Stimulated activated naive CD8-positive, alpha-beta T cell treated with anti-CD3 and anti-CD28 coated beads, Interleukin-15, amount 100 ng/mL, for 72 hours (primary cell): ENCODE data around the gene ZNF76.

ENCODE experiments used
- ATAC-seq: fragments of 150-1000 bp; cut with Tn5 transposase; 2 replicates; pipeline ENCODE4 v1.10.0; 2021; ENCODE audit warnings: mild to moderate bottlenecking, moderate library complexity
- DNase-seq, 2 donors: peaks; one replicate each; pipeline ENCODE4 v3.0.0; 2021 to 2022
- H3K27ac Mint-ChIP-seq, 2 donors: one replicate each; pipeline ENCODE4 v1.8.0; 2022; ENCODE audit warnings: mild to moderate bottlenecking in 2 of 2, mixed read lengths in 2 of 2, moderate library complexity in 2 of 2
- H3K27me3 Mint-ChIP-seq: one replicate; pipeline ENCODE4 v1.8.0; 2022; ENCODE audit warnings: mixed read lengths
- H3K4me1 Mint-ChIP-seq: one replicate; pipeline ENCODE4 v1.8.0; 2022; ENCODE audit warnings: mild to moderate bottlenecking, mixed read lengths
- H3K4me3 Mint-ChIP-seq, 2 donors: one replicate each; pipeline ENCODE4 v1.8.0; 2022; ENCODE audit warnings: mild to moderate bottlenecking in 2 of 2, mixed read lengths in 2 of 2, moderate library complexity in 1 of 2
- H3K9me3 Mint-ChIP-seq, 2 donors: one replicate each; pipeline ENCODE4 v1.8.0; 2022; ENCODE audit warnings: mixed read lengths in 2 of 2

The ZNF76 gene

DNA sequence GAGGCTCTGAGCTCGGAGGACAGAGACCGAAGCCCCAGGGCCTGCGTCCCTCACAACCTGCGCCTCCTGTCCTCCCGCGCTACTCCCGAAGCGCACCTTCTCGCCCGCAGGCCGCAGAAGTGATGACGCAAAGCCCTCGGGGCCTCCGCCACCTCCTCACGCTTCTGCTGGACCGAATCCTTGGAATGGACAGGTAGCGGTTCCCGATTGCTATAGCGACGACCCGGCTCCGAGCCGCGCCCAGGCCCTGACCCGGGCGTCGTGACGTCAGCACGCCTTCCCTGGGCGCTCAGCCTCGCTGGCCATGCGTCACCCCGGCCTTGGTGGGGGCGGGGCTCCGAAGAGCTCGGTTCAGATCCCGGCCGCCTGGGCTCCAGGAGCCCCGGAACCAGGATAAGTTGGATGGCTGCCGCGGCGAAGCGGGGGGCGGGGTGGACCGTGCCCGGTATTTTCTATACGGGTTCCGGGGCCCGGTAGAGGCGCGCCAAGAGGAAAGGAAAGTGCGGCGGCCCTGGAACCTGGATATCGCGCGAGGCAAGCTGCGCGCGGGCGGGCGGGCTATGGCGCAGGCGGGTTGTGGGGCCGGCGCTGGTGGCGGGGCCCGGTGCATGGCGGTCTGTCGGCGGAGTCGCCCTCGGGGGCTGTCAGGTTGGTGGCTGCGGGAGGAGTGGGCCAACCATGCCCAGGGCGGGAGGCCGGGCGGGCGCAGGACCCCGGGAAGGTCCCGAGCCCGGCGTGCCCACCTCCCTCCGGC lies at the start of gene ZNF76:
ZNF76 (plus strand) TSS at position 542 of the 754 bp plus-strand sequence. CDS start 21,417 bp downstream, outside the sequence.
- H3K4me1 Mint-ChIP-seq: peaks cover 53% of the 10 kb centered on the region
- H3K27me3 Mint-ChIP-seq: no peaks in the 10 kb centered on the region
- H3K27ac Mint-ChIP-seq: peak within 1 kb of the TSS; percentile 96
- H3K9me3 Mint-ChIP-seq: no peaks in the 10 kb centered on the region
- peak within 1 kb of the TSS; percentile 96 to 99 for H3K4me3 Mint-ChIP-seq
- DNase-seq: peak; percentile 93 to 94
- peak; percentile 93 for ATAC-seq

DNA sequence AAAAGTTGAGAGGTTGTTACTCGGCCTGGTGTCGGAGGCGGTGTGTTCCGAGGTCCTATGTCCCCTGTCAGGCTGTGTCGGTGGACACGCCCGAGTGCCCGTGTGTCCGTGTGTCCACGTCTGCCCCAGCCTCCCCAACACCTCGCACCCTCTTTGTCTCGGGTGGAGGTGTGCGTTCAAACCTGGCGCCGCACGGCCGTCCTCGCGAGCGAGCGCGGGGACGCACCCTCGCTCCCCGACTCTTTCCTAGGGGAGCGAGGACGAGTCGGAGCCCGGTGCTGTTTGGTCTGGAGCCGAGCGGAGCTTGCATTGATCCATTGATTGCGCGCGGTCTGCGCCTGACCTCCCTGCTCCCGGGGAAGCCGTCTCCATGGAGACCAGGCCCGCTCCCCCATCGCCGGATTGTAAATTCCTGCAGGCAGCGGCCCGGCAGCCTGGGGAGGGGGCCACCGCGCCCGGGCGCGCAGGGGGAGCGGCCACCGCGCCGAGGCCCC lies 46.2 kb upstream of the ZNF76 start:
- Mint-ChIP-seq H3K27ac (no peak overlapping the region), H3K4me3 (peak overlapping the region; percentile 71 to 73), H3K27me3 (peaks cover 93% of the 10 kb centered on the region), H3K9me3 (no peaks in the 10 kb centered on the region), H3K4me1 (peaks cover 7% of the 10 kb centered on the region)
- ATAC-seq (no peak), DNase-seq (no peak)

DNA sequence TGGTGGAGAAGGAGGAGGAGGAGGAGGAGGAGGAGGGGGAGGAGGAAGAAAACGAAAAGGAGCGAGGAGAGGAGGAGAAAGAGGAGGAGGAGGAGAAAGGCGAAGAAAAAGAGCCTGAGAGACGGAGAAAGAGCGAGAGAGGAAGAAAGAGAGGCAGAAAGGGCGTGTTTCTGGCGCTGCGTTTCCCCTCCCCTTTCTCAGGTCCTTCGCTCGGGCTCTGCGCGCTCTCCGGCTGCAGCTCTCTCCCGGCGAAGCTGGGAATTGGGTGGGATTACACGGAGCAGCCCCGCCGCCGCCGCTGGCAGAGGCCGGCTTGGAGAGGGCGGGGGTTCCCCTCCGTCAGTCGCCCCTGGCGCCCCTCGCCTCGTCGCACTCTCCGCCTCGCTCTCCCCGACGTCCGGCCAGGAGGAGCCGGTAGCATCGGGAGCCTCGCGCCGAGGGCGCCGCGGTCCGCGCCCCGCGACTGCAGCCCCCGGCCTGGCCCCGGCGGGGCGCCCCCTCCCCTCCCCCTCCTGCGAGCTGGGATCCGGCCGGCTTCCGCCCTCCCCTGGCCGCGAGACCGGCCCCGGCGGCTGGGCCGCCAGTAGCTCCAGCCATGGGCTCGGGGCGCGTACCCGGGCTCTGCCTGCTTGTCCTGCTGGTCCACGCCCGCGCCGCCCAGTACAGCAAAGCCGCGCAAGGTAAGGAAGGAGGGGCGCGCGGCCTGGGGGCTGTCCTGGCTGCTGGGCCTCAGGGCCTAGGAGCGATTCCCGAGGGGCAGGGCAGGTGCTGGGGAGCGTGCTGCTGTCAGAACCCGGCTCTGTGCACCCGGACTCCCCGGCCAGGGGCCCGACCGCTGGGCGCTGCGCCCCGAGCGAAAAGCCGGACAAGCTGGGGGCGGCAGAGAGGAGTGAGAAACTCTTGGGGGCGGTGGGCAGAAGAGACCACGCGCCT lies 45.4 kb upstream of the ZNF76 start, which contains the start of gene SCUBE3:
SCUBE3 (plus strand) TSS at position 133 of the 933 bp plus-strand sequence; CDS start at position 596, 463 bp downstream.
- Mint-ChIP-seq H3K27me3 (peaks cover 93% of the 10 kb centered on the region), H3K9me3 (no peaks in the 10 kb centered on the region), H3K27ac (no peak within 1 kb of the TSS), H3K4me3 (peak within 1 kb of the TSS; percentile 71 to 73), H3K4me1 (peaks cover 7% of the 10 kb centered on the region)
- ATAC-seq: peak; percentile 56
- DNase-seq: peak; percentile 11 to 16

DNA sequence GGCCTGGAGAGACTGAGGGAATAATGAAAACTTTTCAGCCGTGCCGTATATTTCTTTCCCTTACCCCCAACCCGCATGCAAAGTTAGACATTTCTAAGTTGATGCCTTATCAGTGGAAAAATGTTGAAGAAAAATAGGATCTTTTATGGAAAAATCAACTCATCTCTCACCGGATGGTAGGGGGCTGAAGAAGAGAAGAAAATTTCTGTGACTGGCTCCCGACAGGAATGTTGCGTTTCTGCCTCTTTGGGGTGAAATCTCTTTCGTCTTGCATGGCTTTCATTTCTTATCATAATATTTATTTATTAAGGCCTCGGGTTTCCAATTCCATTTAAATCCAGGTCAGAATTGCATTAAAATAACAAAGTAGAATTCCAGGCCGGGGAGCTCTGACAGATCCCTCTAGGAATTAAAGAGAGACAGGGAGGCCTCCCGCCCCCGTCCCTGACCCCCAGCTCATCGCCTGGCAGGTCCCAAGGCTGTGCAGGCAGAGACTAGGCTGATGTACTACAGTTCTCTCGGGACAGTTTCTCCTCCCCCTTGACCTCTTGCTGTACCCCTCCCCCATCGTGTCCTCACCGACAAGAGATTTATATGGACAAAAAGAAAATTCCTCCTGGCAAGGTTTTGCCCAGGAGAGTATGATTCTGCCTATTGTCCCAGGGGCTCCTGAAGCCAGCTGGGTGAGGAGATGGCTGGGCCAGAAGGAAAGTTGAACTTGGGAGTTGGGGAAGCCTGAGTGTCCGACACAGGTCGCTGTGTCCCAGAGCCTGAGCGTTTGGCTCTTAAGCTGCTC lies 44.5 kb upstream of the ZNF76 start:
- DNase-seq (no peak), ATAC-seq (no peak)
- H3K9me3 Mint-ChIP-seq: no peaks in the 10 kb centered on the region
- H3K4me1 Mint-ChIP-seq: peaks cover 7% of the 10 kb centered on the region
- peak overlapping the region; percentile 3 to 27 for H3K4me3 Mint-ChIP-seq
- peaks cover 98% of the 10 kb centered on the region for H3K27me3 Mint-ChIP-seq
- no peak overlapping the region for H3K27ac Mint-ChIP-seq

DNA sequence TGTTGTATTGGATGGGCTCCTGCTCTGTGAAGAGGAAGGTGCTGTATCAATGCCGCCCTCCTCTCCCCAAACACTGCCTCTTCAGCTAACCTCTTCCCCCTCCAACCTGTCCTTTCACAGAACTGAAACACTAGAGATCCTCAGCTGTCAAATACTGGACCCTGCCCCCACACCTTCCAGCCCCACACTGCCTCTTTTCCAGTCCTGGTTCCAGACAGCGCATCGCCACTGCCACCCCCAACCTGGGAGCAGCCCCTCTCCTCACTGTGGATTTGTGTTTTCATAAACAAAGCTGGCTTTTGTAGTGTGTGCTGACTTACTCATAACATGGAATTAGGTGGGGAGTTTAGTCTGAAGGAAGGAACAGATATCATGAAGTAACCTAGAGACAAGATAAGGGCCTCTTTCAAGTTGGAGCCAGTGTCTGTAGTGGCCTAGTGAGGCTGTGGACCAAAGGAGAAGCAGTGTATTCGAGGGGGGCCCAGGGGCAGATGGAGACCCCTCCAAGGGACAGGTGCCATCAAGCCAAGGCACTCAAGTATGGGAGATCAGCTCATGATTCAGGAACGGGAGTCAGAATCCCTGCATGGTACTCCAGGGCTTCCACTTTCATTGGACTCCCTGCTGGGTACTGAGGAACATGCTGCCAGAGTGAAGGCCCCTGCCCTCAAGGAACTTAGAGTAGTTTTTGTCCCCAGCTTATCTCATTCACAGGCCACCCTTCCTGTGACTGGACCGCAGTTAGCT lies 43.7 kb upstream of the ZNF76 start:
- H3K27ac Mint-ChIP-seq: no peak overlapping the region
- peaks cover 7% of the 10 kb centered on the region for H3K4me1 Mint-ChIP-seq
- ATAC-seq (no peak), DNase-seq (no peak)
- no peaks in the 10 kb centered on the region for H3K9me3 Mint-ChIP-seq
- peaks cover 97% of the 10 kb centered on the region for H3K27me3 Mint-ChIP-seq
- no peak overlapping the region for H3K4me3 Mint-ChIP-seq

DNA sequence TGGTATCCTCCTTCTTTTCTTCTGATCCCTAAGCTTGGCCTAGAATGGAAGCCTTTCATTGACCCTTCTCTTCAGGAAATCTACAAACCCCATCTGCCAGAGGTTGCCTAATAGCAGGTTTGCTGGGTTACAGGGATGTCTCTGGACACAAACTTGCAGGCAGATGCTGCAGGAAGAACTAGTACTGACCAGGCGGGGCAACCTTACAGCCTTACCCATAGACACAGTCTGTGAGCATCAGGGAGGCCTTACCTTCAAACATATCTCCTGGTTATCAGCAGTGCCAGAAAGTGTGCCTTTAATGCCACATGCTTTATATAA lies 43.2 kb upstream of the ZNF76 start:
- Mint-ChIP-seq H3K27ac (no peak overlapping the region), H3K4me3 (no peak overlapping the region), H3K9me3 (no peaks in the 10 kb centered on the region), H3K27me3 (peaks cover 97% of the 10 kb centered on the region), H3K4me1 (peaks cover 7% of the 10 kb centered on the region)
- DNase-seq (no peak), ATAC-seq (no peak)

DNA sequence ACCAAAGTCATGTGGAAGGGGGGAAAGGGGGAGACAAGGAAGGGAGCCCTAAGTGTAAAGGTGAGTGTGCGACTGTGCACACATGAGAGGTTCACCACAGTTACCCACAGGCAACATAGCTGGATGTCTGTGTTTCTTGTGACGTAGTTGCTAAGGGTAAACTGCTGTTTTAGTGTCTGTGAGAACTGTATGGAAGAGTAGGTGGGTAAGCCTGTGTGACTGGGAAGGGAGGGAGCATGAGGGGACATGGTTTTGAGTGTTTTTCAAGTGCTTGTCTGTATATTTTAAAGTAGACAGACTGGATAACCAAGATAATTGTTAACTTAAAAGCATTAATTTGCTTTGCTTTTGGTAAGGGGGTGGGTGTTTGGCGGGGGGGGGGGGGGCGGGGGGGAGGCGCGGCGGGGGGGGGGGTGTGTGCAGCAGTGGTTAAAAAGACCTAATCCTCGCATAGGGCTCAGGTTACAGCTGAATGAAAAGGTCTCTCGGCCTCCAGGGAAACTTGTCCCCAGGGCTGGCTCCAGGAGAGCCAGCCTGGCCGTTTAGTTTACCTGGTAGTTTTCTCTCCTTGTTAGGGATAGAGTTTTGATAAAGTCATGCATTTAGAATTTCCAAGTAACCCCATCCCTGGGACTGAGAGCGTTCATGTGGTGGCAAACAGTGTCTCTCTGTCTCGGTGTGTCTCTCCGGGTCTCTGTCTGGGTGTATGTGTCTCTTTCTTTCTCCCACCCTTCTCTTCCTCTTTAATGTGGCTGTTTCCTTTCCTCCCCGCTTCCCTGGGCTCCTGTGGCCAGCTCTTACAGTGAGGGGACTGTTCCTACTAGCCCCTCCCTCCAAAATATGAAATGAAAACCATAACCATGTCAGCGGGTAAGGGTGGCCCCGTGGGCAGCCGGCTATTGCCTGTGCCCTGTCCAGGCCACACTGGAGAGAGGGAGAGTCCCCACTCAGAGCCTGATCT lies 42.4 kb upstream of the ZNF76 start:
- no peak overlapping the region for H3K27ac Mint-ChIP-seq
- no peak overlapping the region for H3K4me3 Mint-ChIP-seq
- no peak for DNase-seq
- H3K27me3 Mint-ChIP-seq: peaks cover 94% of the 10 kb centered on the region
- peaks cover 7% of the 10 kb centered on the region for H3K4me1 Mint-ChIP-seq
- ATAC-seq: no peak
- H3K9me3 Mint-ChIP-seq: no peaks in the 10 kb centered on the region

DNA sequence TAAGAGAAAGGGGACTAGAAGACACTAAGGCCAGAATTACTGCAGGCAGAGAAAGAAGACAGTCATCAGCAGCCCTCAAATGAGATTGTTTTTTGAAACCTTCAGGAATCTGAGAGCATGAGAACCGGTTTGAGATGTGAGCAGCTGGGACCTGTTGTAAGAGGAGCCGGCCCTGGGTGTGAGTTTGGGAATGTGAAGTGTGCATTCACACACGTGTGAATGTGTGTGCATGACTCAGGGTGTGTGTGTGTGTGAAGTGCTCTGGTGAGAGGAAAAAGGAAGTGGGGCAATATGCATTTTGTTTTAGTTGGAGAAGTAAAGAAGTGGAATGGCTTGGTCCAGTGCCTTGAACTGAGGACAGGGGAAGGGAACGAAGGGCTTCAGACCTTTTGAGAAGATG lies 41.5 kb upstream of the ZNF76 start:
- H3K27me3 Mint-ChIP-seq: peaks cover 85% of the 10 kb centered on the region
- no peaks in the 10 kb centered on the region for H3K9me3 Mint-ChIP-seq
- peaks cover 5% of the 10 kb centered on the region for H3K4me1 Mint-ChIP-seq
- no peak for DNase-seq
- no peak overlapping the region for H3K27ac Mint-ChIP-seq
- no peak overlapping the region for H3K4me3 Mint-ChIP-seq
- no peak for ATAC-seq

DNA sequence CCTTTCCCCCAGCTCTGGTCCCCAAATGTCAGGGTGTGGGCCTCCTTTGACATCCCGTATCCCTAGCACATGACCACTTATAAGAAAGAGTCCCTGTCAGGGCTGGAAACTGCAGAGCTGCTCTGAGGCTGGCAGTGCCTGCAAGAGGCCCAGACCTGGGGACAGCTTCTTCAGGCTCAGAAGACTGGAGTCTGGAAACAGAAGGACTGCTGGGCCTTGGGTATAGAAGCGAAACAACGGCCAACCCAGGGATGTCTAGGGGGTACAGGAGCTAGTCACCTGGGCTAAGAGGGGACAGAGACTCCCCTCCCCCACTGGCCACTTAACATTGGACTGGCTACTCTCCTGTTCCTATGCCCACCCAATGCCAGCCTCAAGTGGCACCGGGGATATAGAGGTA lies 41.1 kb upstream of the ZNF76 start:
- Mint-ChIP-seq H3K27ac (no peak overlapping the region), H3K9me3 (no peaks in the 10 kb centered on the region), H3K4me1 (peaks cover under 1% of the 10 kb centered on the region), H3K4me3 (no peak overlapping the region), H3K27me3 (peaks cover 80% of the 10 kb centered on the region)
- ATAC-seq (no peak), DNase-seq (no peak)

DNA sequence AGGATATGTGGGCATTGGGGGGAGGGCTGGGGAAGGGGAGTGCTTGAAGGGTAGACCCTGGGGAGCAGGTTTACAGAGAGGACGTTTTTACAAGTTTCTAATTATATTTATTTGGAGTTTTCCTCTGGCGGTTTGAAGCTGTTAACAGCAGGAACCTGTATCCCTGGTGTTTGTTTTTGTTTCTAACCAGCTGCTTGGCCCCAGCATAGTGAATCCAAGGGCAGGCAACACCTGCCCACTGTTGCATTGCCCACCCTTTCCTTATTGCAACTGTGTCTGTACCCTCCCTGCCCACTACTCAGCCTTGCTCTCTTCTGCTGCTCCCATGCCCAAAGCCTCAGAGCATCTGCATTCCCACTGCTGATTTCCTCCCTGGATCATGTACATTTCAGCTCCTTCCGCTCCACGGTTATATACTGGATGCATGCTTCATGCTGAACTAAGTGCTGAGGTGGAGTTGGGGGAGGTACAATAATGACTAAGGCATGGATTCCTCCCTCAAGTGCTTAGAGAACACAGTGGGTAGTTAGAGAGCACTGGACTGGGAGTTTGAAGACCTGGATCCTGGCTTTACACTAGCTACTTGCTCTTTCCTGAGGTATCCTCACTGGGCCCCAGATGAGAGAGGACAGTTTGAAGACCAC lies 39.7 kb upstream of the ZNF76 start:
- Mint-ChIP-seq H3K27ac (no peak overlapping the region), H3K27me3 (peaks cover 68% of the 10 kb centered on the region)
- no peak for ATAC-seq

DNA sequence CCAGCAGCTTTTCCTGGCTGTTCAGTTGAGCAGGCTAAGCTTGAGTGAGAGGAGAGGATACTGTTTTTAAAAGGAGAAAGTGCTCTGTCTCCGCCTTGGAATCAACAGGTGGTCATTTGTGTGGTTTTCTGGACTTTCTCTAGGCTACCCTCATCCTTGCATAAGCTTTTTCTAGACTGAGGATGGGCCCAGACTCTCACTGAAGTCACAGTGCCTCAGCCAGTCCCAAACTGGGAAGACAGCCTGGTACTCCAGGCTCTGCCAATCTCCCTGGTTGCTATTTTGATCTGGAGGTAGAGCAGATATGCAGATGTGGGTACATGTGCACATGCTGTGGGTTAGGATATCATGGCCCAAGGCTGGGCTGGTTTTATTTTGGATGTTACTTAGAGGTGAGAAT lies 38.8 kb upstream of the ZNF76 start:
- Mint-ChIP-seq H3K27ac (no peak overlapping the region), H3K4me3 (no peak overlapping the region)

More for the DNA sequence above, 39.7 kb upstream of the ZNF76 start:
- no peak for DNase-seq
- H3K9me3 Mint-ChIP-seq: no peaks in the 10 kb centered on the region
- no peak overlapping the region for H3K4me3 Mint-ChIP-seq
- no peaks in the 10 kb centered on the region for H3K4me1 Mint-ChIP-seq

DNA sequence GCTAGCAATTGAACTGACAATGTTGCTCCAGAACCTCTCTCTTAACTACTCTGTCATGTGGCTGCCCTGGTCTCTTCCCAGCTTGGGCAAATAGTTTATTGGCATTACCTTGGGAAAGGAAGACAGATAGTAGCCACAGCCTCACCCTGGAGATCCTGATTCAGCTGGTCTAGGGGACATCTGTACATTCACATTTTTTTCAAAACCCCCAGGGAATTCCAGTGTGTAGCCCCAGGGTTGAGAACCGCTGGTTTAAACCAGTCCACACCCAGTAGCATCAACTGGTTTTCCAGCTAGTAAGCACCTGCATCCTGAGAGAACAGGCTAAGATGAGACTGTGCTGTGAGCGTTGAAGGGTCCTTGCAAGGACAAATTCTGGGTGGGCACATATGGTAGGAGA lies 36.1 kb upstream of the ZNF76 start:
- Mint-ChIP-seq H3K4me3 (no peak overlapping the region), H3K27ac (no peak overlapping the region), H3K4me1 (no peaks in the 10 kb centered on the region), H3K27me3 (peaks cover 32% of the 10 kb centered on the region), H3K9me3 (no peaks in the 10 kb centered on the region)
- ATAC-seq (no peak), DNase-seq (no peak)

More for the DNA sequence above, 38.8 kb upstream of the ZNF76 start:
- DNase-seq (no peak), ATAC-seq (no peak)
- Mint-ChIP-seq H3K27me3 (peaks cover 58% of the 10 kb centered on the region), H3K9me3 (no peaks in the 10 kb centered on the region), H3K4me1 (no peaks in the 10 kb centered on the region)

DNA sequence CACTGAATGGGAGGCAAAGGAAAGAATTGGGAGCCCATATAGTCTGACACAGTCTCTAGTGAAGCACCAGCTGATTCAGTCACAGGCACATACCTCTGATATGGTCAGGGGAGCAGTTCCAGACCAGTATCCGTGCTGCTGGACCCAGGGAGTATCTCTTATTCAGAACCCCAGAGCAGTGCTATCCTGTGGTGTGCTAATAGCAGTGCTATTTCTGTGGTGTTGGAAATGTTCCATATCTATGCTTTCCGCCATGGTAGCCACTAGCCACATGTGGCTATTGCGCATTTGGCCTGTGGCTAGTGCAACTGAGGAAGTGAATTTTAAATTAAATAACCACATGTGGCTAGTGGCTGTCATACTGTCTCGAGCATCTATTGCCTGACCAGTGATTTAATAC lies 34.8 kb upstream of the ZNF76 start:
- Mint-ChIP-seq H3K27me3 (peaks cover 18% of the 10 kb centered on the region), H3K4me1 (no peaks in the 10 kb centered on the region), H3K4me3 (no peak overlapping the region), H3K27ac (no peak overlapping the region), H3K9me3 (no peaks in the 10 kb centered on the region)
- ATAC-seq (no peak), DNase-seq (no peak)
